G401.6 (cell line): ENCODE results near the gene CCDC158.

ENCODE experiments used
- FAIRE-seq: peaks from 2 replicates; lab custom pipeline; 2012; peaks lifted over from hg19 to GRCh38; lab: Jason Lieb, UNC

The CCDC158 gene

GRCh38 chr4:76279462-76279861 lies 141.5 kb downstream of the CCDC158 start:
- FAIRE-seq, result no peak

GRCh38 chr4:76278583-76278982 lies 142.4 kb downstream of the CCDC158 start:
- no peak for FAIRE-seq

- FAIRE-seq, result no peak
Observed at GRCh38 chr4:76277667-76278066, 143.3 kb downstream of the CCDC158 start.

- FAIRE-seq, result no peak
Observed at GRCh38 chr4:76276813-76277212, 144.1 kb downstream of the CCDC158 start.

GRCh38 chr4:76275486-76276124 lies 145.3 kb downstream of the CCDC158 start:
- FAIRE-seq, result no peak

- FAIRE-seq, result no peak
Observed at GRCh38 chr4:76272999-76273398, 147.9 kb downstream of the CCDC158 start.

GRCh38 chr4:76272582-76272981 lies 148.4 kb downstream of the CCDC158 start:
- FAIRE-seq, result no peak

GRCh38 chr4:76272073-76272472 lies 148.9 kb downstream of the CCDC158 start:
- FAIRE-seq, result no peak

- no peak for FAIRE-seq
Observed at GRCh38 chr4:76271248-76271647, 149.7 kb downstream of the CCDC158 start.

- FAIRE-seq, result no peak
Observed at GRCh38 chr4:76270244-76271175, 150.4 kb downstream of the CCDC158 start.

- no peak for FAIRE-seq
Observed at GRCh38 chr4:76267811-76268210, 153.1 kb downstream of the CCDC158 start.

GRCh38 chr4:76266627-76267026 lies 154.3 kb downstream of the CCDC158 start:
- FAIRE-seq, result no peak

GRCh38 chr4:76265631-76266218 lies 155.2 kb downstream of the CCDC158 start:
- FAIRE-seq, result no peak
